Small intestine (tissue), 16 donors: ENCODE measurements around the gene PRM2. TPM values are rescaled to one million over a fixed set of nuclear protein-coding genes. Genes with fewer than 3 reads are reported as not detected.

Source experiments
- DNase-seq, 2 donors: peaks; one replicate each; pipeline versions ENCODE4 v3.0.0 to v3.0.0-alpha.2; 2013
- FAIRE-seq: peaks from 2 replicates; lab custom pipeline; 2012; peaks lifted over from hg19 to GRCh38; lab: Jason Lieb, UNC
- H3K27ac ChIP-seq, 3 donors: one replicate each; pipeline ENCODE4 v1.5.1; 2013; ENCODE audit warnings: low read length in 2 of 3, mild to moderate bottlenecking in 2 of 3, control low read depth in 1 of 3, inconsistent platforms in 1 of 3, low read depth in 1 of 3, moderate library complexity in 1 of 3
- H3K27me3 ChIP-seq, 3 donors: one replicate each; pipeline ENCODE4 v1.6.1; 2013; ENCODE audit warnings: low read length in 3 of 3, inconsistent platforms in 1 of 3; ENCODE audit not compliant: control insufficient read depth in 3 of 3, insufficient read depth in 3 of 3
- H3K36me3 ChIP-seq, 3 donors: one replicate each; pipeline ENCODE4 v1.6.1; 2013; ENCODE audit warnings: low read length in 3 of 3, inconsistent platforms in 1 of 3, low read depth in 1 of 3, mild to moderate bottlenecking in 1 of 3, moderate library complexity in 1 of 3; ENCODE audit not compliant: control insufficient read depth in 3 of 3, insufficient read depth in 2 of 3
- H3K4me1 ChIP-seq, 3 donors: one replicate each; pipeline ENCODE4 v1.6.1; 2013; ENCODE audit warnings: low read length in 2 of 3, inconsistent platforms in 1 of 3, low read depth in 1 of 3, mild to moderate bottlenecking in 1 of 3, moderate library complexity in 1 of 3; ENCODE audit not compliant: control insufficient read depth in 3 of 3, insufficient read depth in 2 of 3
- H3K4me3 ChIP-seq, 3 donors: one replicate each; pipeline ENCODE4 v1.5.1; 2013; ENCODE audit warnings: low read length in 3 of 3, control low read depth in 1 of 3, inconsistent platforms in 1 of 3, low read depth in 1 of 3, mild to moderate bottlenecking in 1 of 3, moderate library complexity in 1 of 3
- H3K9me3 ChIP-seq, 2 donors: one replicate each; pipeline ENCODE4 v1.6.1; 2013; ENCODE audit warnings: low read depth in 1 of 2, low read length in 1 of 2; ENCODE audit not compliant: control insufficient read depth in 2 of 2, insufficient read depth in 1 of 2
- WGBS, 3 donors: extraction: QIAGEN DNeasy Blood & Tissue Kit; methylation state at CpG; one replicate each; pipeline ENCODE4 v1.1.7; 2013; 5-methylcytosine and 5-hydroxymethylcytosine counted together
- long read RNA-seq, 10 donors: transcript quantifications; one replicate each; lab custom pipeline, GENCODE V29; 2026
- polyA plus RNA-seq, 4 donors: library from polyadenylated mRNA; stranded (reverse) in 3 of 4; unstranded in 1 of 4; fragments of 200-250 nt in 3 of 4; fragments of 120-200 nt in 1 of 4; gene quantifications; one replicate each; pipeline versions ENCODE4 v1.2.1 to v1.2.3, GENCODE V29; 2013
- donor health status: healthy with polysubstance abuse.
- donor health status: control.
- donor health status: control.
- donor health status: Bipolar disorder and iron deficiency.
- donor health status: healthy.

The PRM2 gene, protein sequence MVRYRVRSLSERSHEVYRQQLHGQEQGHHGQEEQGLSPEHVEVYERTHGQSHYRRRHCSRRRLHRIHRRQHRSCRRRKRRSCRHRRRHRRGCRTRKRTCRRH
- polyA plus RNA-seq: not detected
- long read RNA-seq, donor 1: 0 reads
- long read RNA-seq, donor 2: 0 reads
- long read RNA-seq, donor 3: 0 reads
- long read RNA-seq, donor 4: 0 reads
- long read RNA-seq, donor 5: 0 reads
- long read RNA-seq, donor 6: 0 reads
- long read RNA-seq, donor 7: 0 reads
- long read RNA-seq, donor 8: 0 reads
- long read RNA-seq, donor 9: 0 reads
- long read RNA-seq, donor 10: 0 reads

DNA sequence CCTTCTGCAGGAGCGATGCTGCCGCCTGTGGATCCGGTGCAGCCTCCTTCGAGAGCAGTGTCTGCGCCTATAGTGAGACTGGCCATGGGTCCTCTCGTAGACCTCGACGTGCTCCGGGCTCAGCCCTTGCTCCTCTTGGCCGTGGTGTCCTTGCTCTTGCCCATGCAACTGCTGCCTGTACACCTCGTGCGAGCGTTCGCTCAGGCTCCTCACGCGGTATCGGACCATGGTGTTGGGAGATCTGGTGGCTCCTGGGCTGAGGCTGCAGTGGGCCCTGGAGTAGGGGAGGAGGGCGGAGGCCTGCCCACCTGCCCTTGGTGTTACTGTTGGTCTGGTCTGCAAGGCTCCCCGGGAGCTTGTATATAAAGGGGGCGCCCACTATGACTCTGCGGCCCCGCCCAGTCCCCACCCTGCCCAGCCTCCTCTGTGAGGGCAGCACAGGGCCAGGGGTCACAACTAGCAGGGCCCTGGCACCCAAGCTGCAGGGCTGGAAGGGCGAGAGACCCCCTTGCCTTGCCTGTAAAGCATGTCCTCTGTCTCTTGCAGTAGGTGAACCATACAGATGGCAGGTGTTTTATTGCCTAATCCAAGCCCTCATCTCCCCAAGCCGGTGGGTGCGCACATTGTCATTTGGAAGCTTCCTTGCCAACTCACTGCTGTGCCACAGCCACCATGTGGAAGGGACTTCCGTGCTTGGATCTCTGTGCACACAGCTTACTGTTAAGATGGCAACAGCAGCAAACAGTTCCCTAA, at the start of gene PRM2:
PRM2 (minus strand) TSS at position 338 of the 753 bp plus-strand sequence; CDS start at position 228, 110 bp downstream.
- 84 to 93% (median 92%) methylated on average over 26 of the region's 26 CpGs for WGBS, 3 donors
- FAIRE-seq: no peak

DNA sequence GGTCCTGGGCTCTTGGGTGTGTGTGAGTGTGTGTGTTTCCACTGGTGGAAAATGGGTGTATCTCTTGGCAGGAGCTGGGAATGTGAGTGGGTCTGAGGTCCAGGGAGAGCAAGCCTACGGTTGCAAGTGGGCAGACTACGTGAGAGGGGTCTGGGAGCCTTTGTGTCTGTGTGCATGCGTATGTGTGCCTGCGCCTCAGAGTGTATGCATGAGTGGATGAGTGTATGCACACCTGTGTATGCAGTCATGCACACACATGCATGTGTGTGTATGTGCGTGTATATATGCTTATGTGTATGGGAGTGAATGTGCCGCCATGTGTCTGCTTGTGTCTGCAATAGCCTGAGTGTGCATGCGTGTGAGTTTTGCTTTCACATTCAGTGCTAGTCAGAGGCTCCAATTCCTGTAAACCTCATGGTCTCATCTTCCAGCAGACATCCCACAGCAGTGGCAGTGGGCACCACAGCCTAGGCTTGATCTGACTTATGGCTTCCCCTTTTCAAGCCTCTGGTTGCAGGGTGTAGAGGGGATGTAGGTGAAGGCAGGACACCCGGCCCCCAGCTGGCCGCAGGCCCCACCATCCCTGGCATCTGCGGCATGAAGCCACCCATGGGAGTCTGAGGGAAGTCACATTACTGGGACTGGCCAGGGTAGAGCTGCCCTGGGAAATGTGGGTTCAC, 49.3 kb upstream of the PRM2 start:
- H3K27ac ChIP-seq: no peak overlapping the region
- WGBS, 3 donors: 81 to 88% (median 82%) methylated on average over 10 of the region's 10 CpGs
- H3K9me3 ChIP-seq: no peaks in the 10 kb centered on the region
- no peak for FAIRE-seq
- H3K4me3 ChIP-seq: no peak overlapping the region
- no peaks in the 10 kb centered on the region for H3K4me1 ChIP-seq
- no peak for DNase-seq
- H3K36me3 ChIP-seq: no peaks in the 10 kb centered on the region
- H3K27me3 ChIP-seq: no peaks in the 10 kb centered on the region

More for the DNA sequence above, at the start of gene PRM2:
- H3K36me3 ChIP-seq: no peaks in the 10 kb centered on the region
- peaks cover 0 to 6% (median 0%) of the 10 kb centered on the region in 3 donors for H3K4me1 ChIP-seq
- no peak within 1 kb of the TSS for H3K4me3 ChIP-seq
- H3K9me3 ChIP-seq: no peaks in the 10 kb centered on the region
- H3K27me3 ChIP-seq: no peaks in the 10 kb centered on the region
- no peak within 1 kb of the TSS for H3K27ac ChIP-seq
- no peak for DNase-seq

DNA sequence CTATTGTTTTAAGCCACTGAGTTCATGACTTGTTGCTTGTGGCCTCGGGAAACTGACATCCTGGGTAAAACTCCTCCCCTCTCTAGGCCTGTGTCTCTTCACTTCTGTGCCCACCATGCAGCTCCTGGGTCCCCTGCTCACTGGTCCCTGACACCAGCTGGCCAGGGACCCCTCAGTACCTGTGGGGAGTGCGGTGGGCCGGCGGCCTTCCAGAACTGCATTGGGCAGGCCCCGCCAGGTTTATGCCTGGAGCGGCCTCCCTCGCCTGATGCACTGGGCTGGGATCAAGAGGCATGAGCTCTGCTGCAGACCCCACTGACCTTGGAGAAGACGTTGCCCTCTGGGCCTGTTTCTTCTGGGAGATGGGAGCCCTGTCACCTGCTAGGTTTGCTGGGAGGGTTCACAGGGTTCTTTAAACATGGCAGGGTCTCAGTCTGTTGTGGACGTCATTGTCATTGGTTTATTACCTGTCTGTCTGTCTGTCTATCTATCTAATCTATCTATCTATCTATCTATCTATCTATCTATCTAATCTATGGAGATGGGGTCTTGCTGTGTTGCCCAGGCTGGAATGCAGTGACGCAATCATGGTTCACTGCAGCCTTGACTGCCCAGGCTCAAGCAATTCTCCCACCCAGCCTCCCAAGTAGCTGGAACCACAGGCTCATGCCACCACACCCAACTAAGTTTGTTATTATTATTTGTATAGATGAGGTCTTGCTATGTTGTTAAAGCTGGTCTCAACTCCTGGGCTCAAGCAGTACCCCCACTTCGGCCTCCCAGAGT, 47.5 kb upstream of the PRM2 start:
- FAIRE-seq: no peak
- 90 to 92% (median 91%) methylated on average over 11 of the region's 11 CpGs for WGBS, 3 donors

DNA sequence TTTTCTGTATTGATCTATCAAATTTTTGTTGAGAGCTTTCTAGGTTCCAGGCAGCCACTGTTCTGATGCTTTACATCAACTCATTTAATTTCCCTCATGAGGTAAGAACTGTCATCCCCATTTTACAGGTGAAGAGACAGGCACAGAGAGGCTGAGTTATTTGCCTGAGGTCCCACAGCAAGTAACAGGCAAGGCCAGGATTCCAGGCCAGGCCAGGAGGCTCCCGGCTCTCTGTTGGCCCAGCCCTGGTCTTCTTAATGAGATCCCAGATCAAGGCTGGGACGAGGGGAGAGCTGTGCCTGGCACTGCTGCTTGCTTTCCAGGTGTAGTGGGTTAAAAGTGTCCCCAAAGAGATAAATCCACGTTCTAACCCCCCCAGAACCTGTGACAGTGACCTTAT, 46.5 kb upstream of the PRM2 start:
- H3K4me3 ChIP-seq: no peak overlapping the region
- no peaks in the 10 kb centered on the region for H3K27me3 ChIP-seq
- H3K27ac ChIP-seq: no peak overlapping the region
- H3K36me3 ChIP-seq: no peaks in the 10 kb centered on the region
- 64 to 86% (median 77%) methylated on average over 3 of the region's 3 CpGs for WGBS, 3 donors
- no peaks in the 10 kb centered on the region for H3K4me1 ChIP-seq
- no peaks in the 10 kb centered on the region for H3K9me3 ChIP-seq
- DNase-seq: no peak
- no peak for FAIRE-seq

More for the DNA sequence above, 47.5 kb upstream of the PRM2 start:
- Histone ChIP-seq H3K27me3 (no peaks in the 10 kb centered on the region), H3K36me3 (no peaks in the 10 kb centered on the region), H3K27ac (no peak overlapping the region), H3K4me3 (no peak overlapping the region), H3K4me1 (no peaks in the 10 kb centered on the region), H3K9me3 (no peaks in the 10 kb centered on the region)
- DNase-seq: no peak

DNA sequence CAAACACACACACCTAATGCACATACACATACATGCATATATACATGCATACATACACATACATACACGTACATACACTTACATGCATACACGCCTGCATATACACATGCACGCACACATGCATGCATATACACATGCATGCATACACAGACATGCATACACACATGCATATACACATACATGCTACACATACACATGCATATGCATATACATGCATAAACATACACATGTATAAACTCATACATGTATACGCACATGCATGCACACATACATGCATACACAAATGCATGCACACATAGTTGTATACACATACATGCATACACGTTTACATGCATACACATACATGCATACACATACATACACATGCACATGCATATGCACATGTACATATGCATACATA, 45.4 kb upstream of the PRM2 start:
- no peak overlapping the region for H3K4me3 ChIP-seq
- H3K4me1 ChIP-seq: no peaks in the 10 kb centered on the region
- H3K27me3 ChIP-seq: no peaks in the 10 kb centered on the region
- 82 to 93% (median 84%) methylated on average over 5 of the region's 5 CpGs for WGBS, 3 donors
- no peak overlapping the region for H3K27ac ChIP-seq
- H3K9me3 ChIP-seq: no peaks in the 10 kb centered on the region
- FAIRE-seq (no peak), DNase-seq (no peak)
- no peaks in the 10 kb centered on the region for H3K36me3 ChIP-seq

DNA sequence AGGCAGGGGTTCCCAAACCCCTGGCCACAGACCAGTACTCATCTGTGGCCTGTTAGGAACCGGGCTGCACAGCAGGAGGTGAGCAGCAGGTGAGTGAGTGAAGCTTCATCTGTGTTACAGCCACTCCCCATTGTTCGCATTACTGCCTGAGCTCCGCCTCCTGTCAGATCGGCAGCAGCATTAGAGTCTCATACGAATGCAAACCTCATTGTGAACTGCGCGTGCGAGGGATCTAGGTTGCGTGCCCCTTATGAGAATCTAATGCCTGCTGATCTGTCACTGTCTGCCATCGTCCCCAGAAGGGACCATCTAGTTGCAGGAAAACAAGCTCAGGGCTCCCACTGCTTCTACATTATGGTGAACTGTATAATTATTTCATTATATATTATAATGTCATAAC, 43.9 kb upstream of the PRM2 start:
- WGBS, 3 donors: 58 to 76% (median 61%) methylated on average over 10 of the region's 10 CpGs
- H3K4me1 ChIP-seq: no peaks in the 10 kb centered on the region
- FAIRE-seq (no peak), DNase-seq (no peak)
- no peaks in the 10 kb centered on the region for H3K36me3 ChIP-seq
- H3K4me3 ChIP-seq: no peak overlapping the region
- no peak overlapping the region for H3K27ac ChIP-seq
- no peaks in the 10 kb centered on the region for H3K27me3 ChIP-seq
- no peaks in the 10 kb centered on the region for H3K9me3 ChIP-seq

DNA sequence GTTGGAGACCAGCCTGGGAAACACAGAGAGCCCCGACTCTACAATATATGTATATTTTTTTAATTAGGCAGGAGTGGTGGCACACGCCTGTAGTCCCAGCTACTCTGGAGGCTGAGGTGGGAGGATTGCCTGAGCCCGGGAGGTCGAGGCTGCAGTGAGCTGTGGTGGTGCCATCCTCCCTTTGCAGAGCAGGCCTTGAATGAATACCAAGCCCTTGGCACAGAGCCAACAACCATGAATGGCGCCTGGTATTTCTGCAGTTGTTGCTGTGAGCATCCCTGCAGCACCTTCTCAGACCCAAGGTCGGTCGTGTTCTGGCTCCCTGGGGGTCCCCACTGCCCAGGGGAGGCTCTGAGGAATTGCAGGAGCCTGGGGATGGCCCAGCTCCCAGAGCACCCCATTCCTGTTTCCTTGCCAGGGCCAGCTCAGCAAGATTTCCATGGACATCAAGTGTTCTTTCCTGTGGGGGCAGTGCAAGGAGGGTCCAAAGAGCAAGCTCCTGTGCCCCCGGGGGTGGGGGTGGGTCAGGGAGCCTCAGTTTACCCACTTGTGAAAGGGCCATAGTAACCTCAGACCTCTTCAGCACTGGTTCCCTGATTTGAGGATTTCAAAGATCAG, 43.4 kb upstream of the PRM2 start:
- DNase-seq: peak in 1 of 2 donors; percentile 45
- Histone ChIP-seq H3K4me1 (no peaks in the 10 kb centered on the region), H3K36me3 (no peaks in the 10 kb centered on the region), H3K27me3 (no peaks in the 10 kb centered on the region), H3K4me3 (no peak overlapping the region), H3K9me3 (no peaks in the 10 kb centered on the region), H3K27ac (no peak overlapping the region)
- FAIRE-seq: no peak
- WGBS, 3 donors: 35 to 65% (median 51%) methylated on average over 8 of the region's 8 CpGs
